Upper lobe of left lung (tissue), 6 donors: ENCODE results near the gene FBXO8. TPM values are rescaled to one million over a fixed set of nuclear protein-coding genes. Genes with fewer than 3 reads are reported as not detected.

ENCODE experiments used
- ATAC-seq, 2 donors: fragments of 200-7000 bp; cut with Tn5 transposase; one replicate each; pipeline ENCODE4 v1.9.1; 2022; ENCODE audit warnings: mild to moderate bottlenecking in 2 of 2, moderate library complexity in 2 of 2; ENCODE audit not compliant: low FRiP score in 2 of 2
- DNase-seq, 2 donors: peaks; one replicate each; pipeline ENCODE4 v3.0.0-alpha.2; 2019 to 2020
- H3K27ac ChIP-seq, 4 donors: fragments of 200-600 bp; sonication (generic); one replicate each; pipeline ENCODE4 v1.5.1; 2016 to 2019
- H3K27me3 ChIP-seq, 4 donors: fragments of 200-600 bp; sonication (generic); one replicate each; pipeline ENCODE4 v1.5.1; 2017 to 2019
- H3K36me3 ChIP-seq, 4 donors: fragments of 200-600 bp; sonication (generic); one replicate each; pipeline ENCODE4 v1.5.1; 2016 to 2019
- H3K4me1 ChIP-seq, 4 donors: fragments of 200-600 bp; sonication (generic); one replicate each; pipeline ENCODE4 v1.5.1; 2018 to 2019
- H3K4me3 ChIP-seq, 4 donors: fragments of 200-600 bp; sonication (generic); one replicate each; pipeline ENCODE4 v1.5.1; 2017 to 2019; ENCODE audit warnings: mild to moderate bottlenecking in 2 of 4, moderate library complexity in 1 of 4
- H3K9me3 ChIP-seq, 4 donors: fragments of 200-600 bp; sonication (generic); one replicate each; pipeline ENCODE4 v1.5.1; 2018 to 2019
- EP300 ChIP-seq, 4 donors: sonication (generic); formaldehyde crosslinking; IDR thresholded peaks; one replicate each; pipeline ENCODE4 v1.5.1; 2017; ENCODE audit warnings: antibody characterized with exemption in 4 of 4, control low read depth in 2 of 4
- POLR2A ChIP-seq, 4 donors: fragments of 450-650 bp; IDR thresholded peaks; one replicate each; pipeline ENCODE4 v1.5.1; 2016 to 2017; ENCODE audit warnings: antibody characterized with exemption in 4 of 4, mild to moderate bottlenecking in 2 of 4
- POLR2AphosphoS5 ChIP-seq, 2 donors: sonication (generic); formaldehyde crosslinking; IDR thresholded peaks; one replicate each; pipeline ENCODE4 v1.5.1; 2017; ENCODE audit warnings: antibody characterized with exemption in 2 of 2
- WGBS, 2 donors: methylation state at CpG; one replicate each; pipeline ENCODE4 v1.1.5; 2017 to 2018; 5-methylcytosine and 5-hydroxymethylcytosine counted together
- total RNA-seq, 6 donors: library from RNA; depleted of rRNA in 4 of 6; stranded (reverse); fragments of >200 nt in 4 of 6; gene quantifications; one replicate each; pipeline versions ENCODE4 v1.1.0 to v1.2.1, GENCODE V29; 2016 to 2021
- TF ChIP-seq, protein P1 (sequence below), 6 experiments: fragments of 450-650 bp in 4 of 6; fragments of 200-600 bp in 2 of 6; sonication (generic) in 2 of 6; IDR thresholded peaks; one replicate each; pipeline ENCODE4 v1.5.1; 2016 to 2019; ENCODE audit warnings: antibody characterized with exemption in 6 of 6
- donor health status: DM: no; HTN: no; CAD: no; lungs with moderate emphysema.
- donor health status: DM: no; HTN: yes; CAD: no; lungs with severe emphysema.

Gene FBXO8
- total RNA-seq, 6 donors from 2014 or later: 13.5 to 48.9 (median 26.1) TPM

DNA sequence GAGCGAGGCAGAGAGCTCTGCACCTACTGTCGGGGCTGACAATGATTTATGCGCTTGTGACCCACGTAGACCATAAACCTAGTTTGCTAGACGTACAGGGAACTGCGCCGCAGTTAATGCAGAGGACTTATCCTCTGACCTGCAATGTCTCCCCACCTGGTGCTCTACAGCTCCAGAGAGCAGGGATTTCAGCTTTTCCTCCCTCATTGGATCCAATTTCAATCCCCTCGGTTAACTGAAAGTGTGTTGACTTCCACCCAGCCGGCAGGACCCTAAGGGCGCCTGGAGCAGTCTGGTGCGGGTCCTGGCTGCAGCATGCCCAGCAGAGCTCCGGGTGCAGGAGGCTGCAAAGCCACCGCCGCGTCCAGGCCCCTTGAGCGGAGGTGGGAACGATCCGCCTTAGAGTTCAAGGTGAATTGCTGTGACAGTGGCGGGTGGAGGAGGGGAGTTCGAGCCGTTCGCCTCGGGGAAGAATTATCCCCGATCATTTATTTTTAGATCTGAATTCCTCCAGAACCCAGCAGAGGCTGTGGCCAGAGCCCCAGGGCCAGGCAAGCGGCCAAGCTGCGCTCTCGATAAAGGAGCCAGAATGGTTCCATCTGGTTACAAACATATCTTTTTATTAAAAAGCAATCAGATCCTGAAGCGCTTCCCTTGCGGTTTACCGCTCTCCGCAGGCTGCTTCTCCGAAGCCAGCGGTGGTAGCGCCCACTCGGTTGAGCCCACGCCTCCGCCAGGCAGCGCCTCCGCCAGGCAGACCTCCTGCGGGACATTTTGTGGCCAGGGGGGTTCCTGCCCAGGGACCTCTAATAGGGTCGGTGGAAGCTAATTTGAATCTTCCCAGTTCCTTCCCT lies 66.0 kb downstream of the FBXO8 start:
- peak in 1 of 2 donors; percentile 45 for ATAC-seq
- WGBS, 2 donors: 2 to 6% methylated on average over 18 to 40 of the region's 41 CpGs

GRCh38 chr4:174216799-174217272 lies 66.6 kb downstream of the FBXO8 start:
- DNase-seq: no peak
- TF ChIP-seq EP300 (IDR thresholded peaks at IDR 0.05) (no peak), POLR2AphosphoS5 (IDR thresholded peaks at IDR 0.05) (no peak), POLR2A (IDR thresholded peaks at IDR 0.05) (no peak)
- TF ChIP-seq, protein P1, sequence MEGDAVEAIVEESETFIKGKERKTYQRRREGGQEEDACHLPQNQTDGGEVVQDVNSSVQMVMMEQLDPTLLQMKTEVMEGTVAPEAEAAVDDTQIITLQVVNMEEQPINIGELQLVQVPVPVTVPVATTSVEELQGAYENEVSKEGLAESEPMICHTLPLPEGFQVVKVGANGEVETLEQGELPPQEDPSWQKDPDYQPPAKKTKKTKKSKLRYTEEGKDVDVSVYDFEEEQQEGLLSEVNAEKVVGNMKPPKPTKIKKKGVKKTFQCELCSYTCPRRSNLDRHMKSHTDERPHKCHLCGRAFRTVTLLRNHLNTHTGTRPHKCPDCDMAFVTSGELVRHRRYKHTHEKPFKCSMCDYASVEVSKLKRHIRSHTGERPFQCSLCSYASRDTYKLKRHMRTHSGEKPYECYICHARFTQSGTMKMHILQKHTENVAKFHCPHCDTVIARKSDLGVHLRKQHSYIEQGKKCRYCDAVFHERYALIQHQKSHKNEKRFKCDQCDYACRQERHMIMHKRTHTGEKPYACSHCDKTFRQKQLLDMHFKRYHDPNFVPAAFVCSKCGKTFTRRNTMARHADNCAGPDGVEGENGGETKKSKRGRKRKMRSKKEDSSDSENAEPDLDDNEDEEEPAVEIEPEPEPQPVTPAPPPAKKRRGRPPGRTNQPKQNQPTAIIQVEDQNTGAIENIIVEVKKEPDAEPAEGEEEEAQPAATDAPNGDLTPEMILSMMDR (IDR thresholded peaks at IDR 0.05): no peak
- H3K27me3 ChIP-seq: peaks cover 5 to 59% (median 24%) of the 10 kb centered on the region in 4 donors
- peak overlapping the region in 1 of 4 donors; percentile 24 for H3K4me3 ChIP-seq
- no peak overlapping the region for H3K27ac ChIP-seq
- no peak for ATAC-seq
- no peaks in the 10 kb centered on the region for H3K9me3 ChIP-seq
- peaks cover 16 to 43% (median 30%) of the 10 kb centered on the region in 4 donors for H3K4me1 ChIP-seq
- no peaks in the 10 kb centered on the region for H3K36me3 ChIP-seq
- 10 to 18% methylated on average over 11 to 15 of the region's 15 CpGs for WGBS, 2 donors

More for the DNA sequence above, 66.0 kb downstream of the FBXO8 start:
- peak in 1 of 2 donors; percentile 74 for DNase-seq
- H3K9me3 ChIP-seq: no peaks in the 10 kb centered on the region
- H3K27me3 ChIP-seq: peaks cover 5 to 53% (median 24%) of the 10 kb centered on the region in 4 donors
- peak overlapping the region; percentile 7 to 31 (median 16) for H3K4me3 ChIP-seq
- H3K4me1 ChIP-seq: peaks cover 16 to 41% (median 30%) of the 10 kb centered on the region in 4 donors
- no peak for TF ChIP-seq POLR2A (IDR thresholded peaks at IDR 0.05)
- TF ChIP-seq POLR2AphosphoS5 (IDR thresholded peaks at IDR 0.05): no peak
- TF ChIP-seq, protein P1 (IDR thresholded peaks at IDR 0.05): no peak
- no peak for TF ChIP-seq EP300 (IDR thresholded peaks at IDR 0.05)
- no peak overlapping the region for H3K27ac ChIP-seq
- H3K36me3 ChIP-seq: no peaks in the 10 kb centered on the region

GRCh38 chr4:174215961-174216680 lies 67.3 kb downstream of the FBXO8 start:
- Histone ChIP-seq H3K4me1 (peaks cover 16 to 49% (median 32%) of the 10 kb centered on the region in 4 donors), H3K36me3 (no peaks in the 10 kb centered on the region), H3K9me3 (no peaks in the 10 kb centered on the region), H3K27ac (no peak overlapping the region), H3K4me3 (no peak overlapping the region), H3K27me3 (peaks cover 5 to 65% (median 24%) of the 10 kb centered on the region in 4 donors)
- TF ChIP-seq POLR2A (IDR thresholded peaks at IDR 0.05) (no peak), EP300 (IDR thresholded peaks at IDR 0.05) (no peak), POLR2AphosphoS5 (IDR thresholded peaks at IDR 0.05) (no peak)
- TF ChIP-seq, protein P1 (IDR thresholded peaks at IDR 0.05): no peak
- ATAC-seq: no peak
- no peak for DNase-seq
- 4 to 7% methylated on average over 11 of the region's 11 CpGs for WGBS, 2 donors

DNA sequence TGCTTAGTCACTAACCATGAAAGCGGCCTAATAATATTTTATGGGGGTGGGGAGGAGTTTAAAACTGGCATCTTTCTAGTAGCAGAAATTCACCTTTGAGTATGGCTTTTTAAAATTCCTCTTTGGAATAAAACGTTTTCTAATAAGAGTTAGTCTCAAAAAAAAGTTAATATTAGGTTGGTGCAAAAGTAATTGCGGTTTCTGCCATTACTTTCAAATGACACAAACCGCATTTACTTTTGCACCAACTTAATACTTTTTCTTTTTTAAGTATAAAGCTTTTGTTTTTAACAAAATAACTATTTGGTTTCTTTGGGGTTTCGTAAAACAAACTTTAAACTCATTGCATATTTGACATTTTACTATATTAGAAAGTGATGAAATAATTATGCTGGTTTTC lies 68.4 kb downstream of the FBXO8 start:
- Histone ChIP-seq H3K36me3 (no peaks in the 10 kb centered on the region), H3K27ac (no peak overlapping the region), H3K27me3 (peaks cover 5 to 65% (median 24%) of the 10 kb centered on the region in 4 donors), H3K4me3 (no peak overlapping the region), H3K9me3 (no peaks in the 10 kb centered on the region), H3K4me1 (peaks cover 16 to 49% (median 32%) of the 10 kb centered on the region in 4 donors)
- ATAC-seq (no peak), DNase-seq (no peak)
- TF ChIP-seq, protein P1 (IDR thresholded peaks at IDR 0.05): no peak
- TF ChIP-seq EP300 (IDR thresholded peaks at IDR 0.05): no peak
- no peak for TF ChIP-seq POLR2A (IDR thresholded peaks at IDR 0.05)
- TF ChIP-seq POLR2AphosphoS5 (IDR thresholded peaks at IDR 0.05): no peak
- 17 to 20% methylated on average over 5 of the region's 5 CpGs for WGBS, 2 donors
